ENCODE measurements around the gene AGAP1. TPM values are rescaled to one million over a fixed set of nuclear protein-coding genes. Genes with fewer than 3 reads are reported as not detected.

AGAP1 gene
- total RNA-seq = 3.9 and 4.6 TPM in 2 replicates

GRCh38 chr2:235493775-235494715 is at the start of gene AGAP1:
AGAP1 (plus strand) TSS chr2:235494043.

GRCh38 chr2:236168110-236169080 is 674.6 kb downstream of the AGAP1 start, which contains the start of gene GBX2:
GBX2 (minus strand) TSS chr2:236168386; CDS start chr2:236167971, 415 bp downstream.

All from bronchus fibroblast of lung (primary cell).